ENCODE measurements around the gene RAD54L.

- no peak for TF ChIP-seq CTCF (conservative IDR thresholded peaks at IDR 0.05)
- no peak for TF ChIP-seq ZFX (IDR thresholded peaks at IDR 0.05)
Measured at GRCh38 chr1:46289134-46289494, 41.6 kb downstream of the RAD54L start.
